HFF-Myc (cell line): ENCODE data around the gene RYR2.

Experiments used
- DNase-seq: peaks from one replicate; pipeline ENCODE4 v3.0.0-alpha.2; 2011; ENCODE audit warnings: low read depth; ENCODE audit errors: extremely low read depth
- H3K4me3 ChIP-seq: replicated peaks from 2 replicates; pipeline ENCODE4 v1.5.1; 2011; ENCODE audit warnings: low read depth, mild to moderate bottlenecking, control low read depth, low read length
- TF ChIP-seq, protein P1 (sequence below): IDR thresholded peaks from 2 replicates; pipeline ENCODE4 v1.5.1; 2012; ENCODE audit warnings: mild to moderate bottlenecking, low read depth, low read length, control low read depth; ENCODE audit errors: missing control alignments

The RYR2 gene

GRCh38 chr1:237041795-237042525 is at the start of gene RYR2:
Gene RYR2 (plus strand): TSS chr1:237042184. CDS start chr1:237042522, 338 bp downstream.
- no peak within 1 kb of the TSS for H3K4me3 ChIP-seq
- no peak for DNase-seq
- TF ChIP-seq, protein P1, sequence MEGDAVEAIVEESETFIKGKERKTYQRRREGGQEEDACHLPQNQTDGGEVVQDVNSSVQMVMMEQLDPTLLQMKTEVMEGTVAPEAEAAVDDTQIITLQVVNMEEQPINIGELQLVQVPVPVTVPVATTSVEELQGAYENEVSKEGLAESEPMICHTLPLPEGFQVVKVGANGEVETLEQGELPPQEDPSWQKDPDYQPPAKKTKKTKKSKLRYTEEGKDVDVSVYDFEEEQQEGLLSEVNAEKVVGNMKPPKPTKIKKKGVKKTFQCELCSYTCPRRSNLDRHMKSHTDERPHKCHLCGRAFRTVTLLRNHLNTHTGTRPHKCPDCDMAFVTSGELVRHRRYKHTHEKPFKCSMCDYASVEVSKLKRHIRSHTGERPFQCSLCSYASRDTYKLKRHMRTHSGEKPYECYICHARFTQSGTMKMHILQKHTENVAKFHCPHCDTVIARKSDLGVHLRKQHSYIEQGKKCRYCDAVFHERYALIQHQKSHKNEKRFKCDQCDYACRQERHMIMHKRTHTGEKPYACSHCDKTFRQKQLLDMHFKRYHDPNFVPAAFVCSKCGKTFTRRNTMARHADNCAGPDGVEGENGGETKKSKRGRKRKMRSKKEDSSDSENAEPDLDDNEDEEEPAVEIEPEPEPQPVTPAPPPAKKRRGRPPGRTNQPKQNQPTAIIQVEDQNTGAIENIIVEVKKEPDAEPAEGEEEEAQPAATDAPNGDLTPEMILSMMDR, result no peak

- DNase-seq, result no peak
- no peak overlapping the region for H3K4me3 ChIP-seq
- TF ChIP-seq, protein P1, result no peak
Observed at GRCh38 chr1:236992449-236992848, 49.5 kb upstream of the RYR2 start.

- H3K4me3 ChIP-seq, result no peak overlapping the region
- TF ChIP-seq, protein P1, result no peak
- no peak for DNase-seq
Observed at GRCh38 chr1:236994450-236994849, 47.5 kb upstream of the RYR2 start.

DNA sequence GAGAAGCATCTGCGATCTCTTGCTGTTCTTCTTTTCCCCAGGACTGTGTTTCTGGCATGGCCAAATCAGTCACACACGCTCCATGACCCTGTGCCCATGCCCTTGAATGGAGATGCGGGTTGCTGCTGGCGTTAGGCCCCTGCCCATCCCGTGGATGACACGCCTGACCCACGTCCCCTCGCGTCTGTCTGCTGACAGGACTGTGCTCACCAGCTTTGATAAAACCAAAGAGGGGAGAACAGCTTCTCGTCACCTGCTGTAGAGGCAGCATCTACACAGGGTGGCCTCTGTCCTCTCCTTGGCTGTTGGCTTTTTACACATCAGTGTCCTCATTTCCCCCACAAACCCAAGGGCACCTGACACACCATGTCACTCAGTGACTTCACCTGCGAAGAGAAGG is 44.6 kb upstream of the RYR2 start:
- TF ChIP-seq, protein P1, result no peak
- H3K4me3 ChIP-seq, result no peak overlapping the region
- no peak for DNase-seq

DNA sequence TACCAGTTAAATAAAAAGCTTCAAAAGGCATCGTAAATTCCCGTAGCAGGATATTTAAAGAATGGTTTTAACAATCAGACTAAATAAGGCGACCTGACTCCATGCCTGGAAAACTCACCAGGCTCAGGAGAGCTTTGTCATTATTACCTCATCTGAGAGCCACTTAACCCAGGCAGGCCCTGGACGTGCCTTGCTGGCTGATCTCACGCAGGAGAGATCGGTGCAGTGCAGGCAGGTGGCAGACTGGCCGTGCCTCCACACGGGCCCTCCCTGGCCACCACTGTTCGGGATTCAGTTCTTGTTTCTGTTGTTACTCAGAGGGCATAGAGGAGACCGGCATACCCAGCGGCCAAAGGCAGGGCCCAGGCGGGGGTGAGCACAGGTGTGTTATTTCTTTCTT is 44.1 kb upstream of the RYR2 start:
- TF ChIP-seq, protein P1, result no peak
- DNase-seq, result no peak

DNA sequence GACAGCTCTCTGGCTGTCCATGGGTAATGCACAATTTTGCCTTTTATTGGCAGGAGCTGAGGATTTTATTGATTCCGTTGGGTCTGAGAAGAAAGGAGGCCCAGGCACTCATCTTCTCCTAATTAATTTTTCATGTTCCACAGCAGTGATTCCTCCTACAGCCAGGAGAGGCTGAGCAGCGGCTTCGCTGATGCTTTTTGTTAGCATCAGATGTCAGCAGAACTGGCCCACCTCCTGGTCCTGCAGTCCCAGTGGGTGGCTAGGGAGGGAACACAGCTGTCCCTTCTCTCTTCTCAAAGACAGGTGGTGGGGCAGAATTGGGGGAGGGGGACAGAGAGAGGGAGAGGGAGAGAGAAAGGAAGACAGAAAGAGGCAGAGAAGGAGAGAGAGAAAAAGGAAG is 43.4 kb upstream of the RYR2 start:
- TF ChIP-seq, protein P1, result no peak
- no peak for DNase-seq
- H3K4me3 ChIP-seq, result no peak overlapping the region

More for the DNA sequence above, 44.1 kb upstream of the RYR2 start:
- H3K4me3 ChIP-seq, result no peak overlapping the region

DNA sequence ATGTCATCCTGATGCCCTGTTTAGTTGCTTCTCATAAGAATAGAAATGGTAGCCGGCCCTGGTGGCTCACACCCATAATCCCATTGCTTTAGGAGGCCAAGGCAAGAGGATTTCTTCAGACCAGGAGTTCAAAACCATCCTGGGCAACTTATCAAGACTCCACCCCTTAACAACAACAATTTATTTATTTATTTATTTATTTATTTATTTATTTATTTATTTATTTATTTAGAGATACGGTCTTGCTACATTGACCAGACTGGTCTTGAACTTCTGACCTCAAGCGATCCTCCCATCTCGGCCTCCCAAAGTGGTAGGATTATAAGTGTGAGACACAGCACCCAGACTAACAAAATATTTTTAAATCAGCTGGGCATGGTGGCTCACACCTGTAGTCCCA is 41.8 kb upstream of the RYR2 start:
- TF ChIP-seq, protein P1, result no peak
- no peak for DNase-seq
- no peak overlapping the region for H3K4me3 ChIP-seq
